Lower lobe of right lung (tissue), 2 donors: ENCODE data around the gene SSTR3. TPM values are rescaled to one million over a fixed set of nuclear protein-coding genes. Genes with fewer than 3 reads are reported as not detected.

Experiments
- ATAC-seq, 2 donors: fragments of 200-7000 bp; cut with Tn5 transposase; one replicate each; pipeline ENCODE4 v1.9.1; 2020 to 2022; ENCODE audit warnings: mild to moderate bottlenecking in 2 of 2, moderate library complexity in 2 of 2
- DNase-seq: peaks from one replicate; pipeline ENCODE4 v3.0.0-alpha.2; 2020
- H3K27ac ChIP-seq: fragments of 200-600 bp; one replicate; pipeline ENCODE4 v1.8.0; 2022
- H3K27me3 ChIP-seq: fragments of 200-600 bp; one replicate; pipeline ENCODE4 v1.8.0; 2022; ENCODE audit warnings: low read depth
- H3K36me3 ChIP-seq: fragments of 200-600 bp; one replicate; pipeline ENCODE4 v1.8.0; 2022; ENCODE audit warnings: mild to moderate bottlenecking
- H3K4me1 ChIP-seq: fragments of 200-600 bp; one replicate; pipeline ENCODE4 v1.8.0; 2022
- H3K4me3 ChIP-seq: fragments of 200-600 bp; one replicate; pipeline ENCODE4 v1.8.0; 2022; ENCODE audit warnings: mild to moderate bottlenecking
- H3K9me3 ChIP-seq: fragments of 200-600 bp; one replicate; pipeline ENCODE4 v1.8.0; 2022
- intact Hi-C: fragments of 100-400 bp; cut with DNase I; formaldehyde crosslinking; loops from one replicate; pipeline ENCODE4 v1.11.0; 2022
- total RNA-seq: library from RNA; stranded (reverse); fragmentation: NEBNext Ultra II Directional; extraction: Animal tissue kit (Norgen Biotek cat#: 25700); gene quantifications from one replicate; pipeline ENCODE4 v1.2.1, GENCODE V29; 2021
- TF ChIP-seq, protein P1 (sequence below): fragments of 200-600 bp; IDR thresholded peaks from one replicate; pipeline ENCODE4 v1.8.0; 2022; ENCODE audit warnings: antibody characterized with exemption, mild to moderate bottlenecking
- donor health status: DM: no; HTN: yes; CAD: no; lungs with severe emphysema.

Gene SSTR3
- total RNA-seq, 1 donor from 2014 or later, result not detected

DNA sequence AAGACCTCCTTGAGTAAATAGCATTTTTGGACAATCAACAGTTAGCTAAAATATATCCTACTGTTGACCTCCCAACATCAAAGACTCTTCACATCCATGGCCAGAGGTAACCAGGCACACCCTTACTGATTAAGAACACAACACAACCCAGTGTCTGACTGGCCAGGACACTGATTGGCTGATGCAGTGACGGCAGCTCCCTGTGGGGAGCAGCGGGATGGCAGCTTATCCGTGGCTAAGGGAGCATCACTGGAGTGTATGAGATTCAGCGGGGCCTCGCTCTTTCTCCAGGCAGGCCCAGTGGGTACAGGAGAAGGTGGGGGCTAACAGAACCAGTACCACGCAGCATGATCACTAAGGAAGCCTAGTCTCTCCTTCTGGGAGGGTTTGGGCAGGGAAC, 52.2 kb downstream of the SSTR3 start:
- DNase-seq (no peak), ATAC-seq (no peak)
- intact Hi-C loops, result no loop called here
- no peak overlapping the region for H3K27ac ChIP-seq
- no peaks in the 10 kb centered on the region for H3K36me3 ChIP-seq
- TF ChIP-seq, protein P1, sequence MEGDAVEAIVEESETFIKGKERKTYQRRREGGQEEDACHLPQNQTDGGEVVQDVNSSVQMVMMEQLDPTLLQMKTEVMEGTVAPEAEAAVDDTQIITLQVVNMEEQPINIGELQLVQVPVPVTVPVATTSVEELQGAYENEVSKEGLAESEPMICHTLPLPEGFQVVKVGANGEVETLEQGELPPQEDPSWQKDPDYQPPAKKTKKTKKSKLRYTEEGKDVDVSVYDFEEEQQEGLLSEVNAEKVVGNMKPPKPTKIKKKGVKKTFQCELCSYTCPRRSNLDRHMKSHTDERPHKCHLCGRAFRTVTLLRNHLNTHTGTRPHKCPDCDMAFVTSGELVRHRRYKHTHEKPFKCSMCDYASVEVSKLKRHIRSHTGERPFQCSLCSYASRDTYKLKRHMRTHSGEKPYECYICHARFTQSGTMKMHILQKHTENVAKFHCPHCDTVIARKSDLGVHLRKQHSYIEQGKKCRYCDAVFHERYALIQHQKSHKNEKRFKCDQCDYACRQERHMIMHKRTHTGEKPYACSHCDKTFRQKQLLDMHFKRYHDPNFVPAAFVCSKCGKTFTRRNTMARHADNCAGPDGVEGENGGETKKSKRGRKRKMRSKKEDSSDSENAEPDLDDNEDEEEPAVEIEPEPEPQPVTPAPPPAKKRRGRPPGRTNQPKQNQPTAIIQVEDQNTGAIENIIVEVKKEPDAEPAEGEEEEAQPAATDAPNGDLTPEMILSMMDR, result no peak
- H3K27me3 ChIP-seq, result no peaks in the 10 kb centered on the region
- no peak overlapping the region for H3K4me3 ChIP-seq
- H3K9me3 ChIP-seq, result no peaks in the 10 kb centered on the region
- H3K4me1 ChIP-seq, result no peaks in the 10 kb centered on the region

DNA sequence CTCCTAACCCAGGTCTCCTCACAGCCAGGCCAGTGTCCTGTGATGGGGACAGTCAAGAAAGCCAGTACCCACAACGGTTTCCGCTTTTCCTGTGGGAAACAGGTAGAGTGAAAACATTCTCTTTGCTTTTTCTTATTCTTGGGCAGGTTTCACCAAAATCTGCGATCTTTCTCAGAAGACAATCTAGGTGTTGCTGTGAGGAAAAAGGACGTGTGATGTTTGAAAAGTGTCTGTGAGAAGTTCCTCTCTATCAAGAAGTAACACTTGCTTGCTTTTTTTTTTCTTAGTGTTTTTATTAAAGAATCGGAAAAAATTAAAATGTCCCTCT, 53.4 kb downstream of the SSTR3 start:
- Histone ChIP-seq H3K27ac (no peak overlapping the region), H3K9me3 (no peaks in the 10 kb centered on the region), H3K27me3 (no peaks in the 10 kb centered on the region), H3K4me3 (no peak overlapping the region), H3K4me1 (no peaks in the 10 kb centered on the region), H3K36me3 (no peaks in the 10 kb centered on the region)
- ATAC-seq (no peak), DNase-seq (no peak)
- TF ChIP-seq, protein P1, result no peak
- intact Hi-C loops, result no loop called here

DNA sequence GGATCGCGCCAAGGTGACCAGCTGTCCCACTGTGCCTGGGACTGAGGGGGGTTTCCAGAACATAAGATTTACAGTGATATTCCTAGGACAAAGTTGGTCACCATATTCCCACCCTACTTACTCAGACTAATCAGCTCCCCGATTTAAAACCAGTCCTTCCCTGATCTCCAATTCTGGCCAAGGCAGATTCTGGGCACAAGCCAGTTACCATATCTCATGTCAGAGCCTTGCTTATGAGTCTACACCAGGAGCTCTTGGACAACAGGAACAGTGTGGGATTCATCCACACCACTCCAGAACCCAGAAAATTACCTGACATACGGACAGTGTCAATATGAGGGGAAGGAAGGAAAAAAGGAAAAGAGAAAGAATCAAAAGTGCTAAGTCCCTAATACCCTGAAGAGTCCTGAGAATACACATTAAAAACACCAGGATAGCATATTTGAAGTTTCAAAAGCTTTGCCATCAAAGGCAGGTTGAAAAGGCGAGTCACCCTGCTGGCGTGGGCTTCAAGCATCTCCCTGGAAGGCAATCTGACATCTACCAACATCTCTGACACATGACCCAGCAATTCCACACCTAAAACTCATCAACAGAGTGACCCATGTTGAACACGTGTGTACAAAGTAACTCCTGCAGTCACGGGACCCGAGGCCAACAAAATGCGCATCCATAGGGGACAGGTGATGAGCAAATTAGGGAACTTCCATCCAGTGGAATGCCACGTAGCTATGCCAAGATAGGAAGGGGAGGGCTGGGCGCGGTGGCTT, 54.6 kb downstream of the SSTR3 start:
- Histone ChIP-seq H3K4me1 (no peaks in the 10 kb centered on the region), H3K36me3 (no peaks in the 10 kb centered on the region), H3K27ac (no peak overlapping the region), H3K9me3 (no peaks in the 10 kb centered on the region), H3K4me3 (no peak overlapping the region), H3K27me3 (no peaks in the 10 kb centered on the region)
- ATAC-seq, result no peak
- TF ChIP-seq, protein P1, result no peak
- intact Hi-C loops, result no loop called here
- DNase-seq, result no peak

DNA sequence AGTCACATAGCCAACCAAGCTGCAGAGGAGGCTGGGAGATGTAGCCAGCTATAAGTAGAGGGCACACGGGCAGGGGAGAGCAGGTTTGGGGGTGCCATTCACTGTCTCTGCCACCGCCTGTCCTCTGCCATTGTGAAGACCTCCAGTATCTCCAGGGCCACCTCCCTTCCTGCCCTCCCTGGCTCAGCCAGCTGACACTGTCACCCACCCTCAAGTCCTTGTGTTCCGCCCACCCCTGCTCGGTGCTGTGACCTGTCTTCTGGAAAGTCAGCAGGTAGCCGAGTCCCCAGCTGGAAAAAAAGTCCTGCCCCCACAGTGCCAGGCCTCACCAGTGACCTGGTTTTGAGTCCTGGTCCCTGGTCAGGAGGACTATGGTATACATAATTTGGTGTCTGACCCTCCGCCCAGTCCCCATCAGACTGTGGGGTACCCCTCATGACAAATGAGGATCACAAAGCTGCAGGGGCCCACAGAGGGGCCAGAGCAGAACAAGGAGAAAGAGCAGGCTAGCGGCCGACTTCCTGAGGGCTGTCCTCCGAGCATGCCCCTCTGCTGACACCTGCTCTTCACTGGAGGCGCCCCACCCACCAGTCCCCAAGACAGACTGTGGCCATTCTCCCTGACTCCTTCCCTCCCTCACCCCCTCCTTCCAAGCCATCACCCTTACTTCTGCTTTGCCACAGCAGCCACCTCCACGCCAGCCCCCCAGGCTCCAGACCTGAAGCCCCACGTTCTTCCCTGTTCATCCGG, 55.4 kb downstream of the SSTR3 start:
- Histone ChIP-seq H3K4me1 (no peaks in the 10 kb centered on the region), H3K9me3 (no peaks in the 10 kb centered on the region), H3K27me3 (no peaks in the 10 kb centered on the region), H3K4me3 (no peak overlapping the region), H3K27ac (no peak overlapping the region), H3K36me3 (no peaks in the 10 kb centered on the region)
- TF ChIP-seq, protein P1, result no peak
- intact Hi-C loops, result no loop called here
- DNase-seq, result no peak
- ATAC-seq, result no peak

DNA sequence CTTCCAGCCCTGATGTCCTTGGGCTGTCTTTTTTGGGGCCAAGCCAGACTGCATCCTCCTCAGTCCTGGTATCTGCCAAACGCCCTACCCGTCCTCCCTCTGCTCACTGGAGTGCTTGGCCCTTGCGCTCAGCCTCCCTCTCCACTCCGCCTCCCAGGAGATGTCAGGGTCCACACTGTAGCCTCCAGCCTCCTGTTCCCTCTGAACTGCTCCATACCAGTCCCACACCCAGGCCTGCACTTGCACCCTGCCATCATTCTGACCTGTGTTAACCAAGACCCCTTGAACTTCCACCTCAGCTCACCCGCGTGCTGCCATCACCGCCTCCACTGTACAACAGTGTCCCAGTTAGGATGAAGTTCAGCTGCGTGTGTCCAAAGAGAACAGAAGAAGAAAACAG, 56.3 kb downstream of the SSTR3 start:
- no peak overlapping the region for H3K4me3 ChIP-seq
- DNase-seq (no peak), ATAC-seq (peak in 1 of 2 donors; percentile 7)
- H3K36me3 ChIP-seq, result no peaks in the 10 kb centered on the region
- H3K9me3 ChIP-seq, result no peaks in the 10 kb centered on the region
- no peak overlapping the region for H3K27ac ChIP-seq
- no peaks in the 10 kb centered on the region for H3K27me3 ChIP-seq
- intact Hi-C loops, result no loop called here
- TF ChIP-seq, protein P1, result no peak
- no peaks in the 10 kb centered on the region for H3K4me1 ChIP-seq
